B cell (primary cell): ENCODE data around the gene SGO1.

Experiments
- CTCF ChIP-seq: fragments of 200-600 bp; IDR thresholded peaks from one replicate; pipeline ENCODE4 v1.8.0; 2022; ENCODE audit warnings: antibody characterized with exemption, mild to moderate bottlenecking
- EZH2 ChIP-seq: IDR thresholded peaks from 2 replicates; pipeline ENCODE4 v1.6.1; 2012; ENCODE audit warnings: borderline replicate concordance, low read depth, mild to moderate bottlenecking, moderate library complexity, low read length; ENCODE audit not compliant: insufficient read depth, poor library complexity, severe bottlenecking

- TF ChIP-seq CTCF: no peak
- TF ChIP-seq EZH2: no peak
These were observed 43.5 kb downstream of the SGO1 start for GRCh38 chr3:20142517-20142916.
